Activated naive CD4-positive, alpha-beta T cell treated with anti-CD3 and anti-CD28 coated beads for 36 hours (primary cell): Measurements from ENCODE around the gene SPN. TPM values are rescaled to one million over a fixed set of nuclear protein-coding genes. Genes with fewer than 3 reads are reported as not detected.
"Not testable (repeated sequence)": the region's sequence is repeated elsewhere in the genome, so short reads cannot be mapped to it uniquely, and the experiment has no call there.

Experiments used
- CTCF ChIA-PET: fragments of 350-600 bp; sonication (Branson Sonifier 250); formaldehyde crosslinking; loops from one replicate; lab custom pipeline; 2021; ENCODE audit warnings: antibody characterized with exemption; lab: Charles Lee
- DNase-seq: peaks from one replicate; pipeline ENCODE4 v3.0.0-alpha.2; 2020
- H3K27ac Mint-ChIP-seq: one replicate; pipeline ENCODE4 v1.8.0; 2021; ENCODE audit warnings: mild to moderate bottlenecking, mixed read lengths
- H3K27me3 Mint-ChIP-seq: one replicate; pipeline ENCODE4 v1.8.0; 2021; ENCODE audit warnings: low read depth, mixed read lengths
- H3K36me3 Mint-ChIP-seq: one replicate; pipeline ENCODE4 v1.8.0; 2021; ENCODE audit warnings: low read depth, mixed read lengths
- H3K4me1 Mint-ChIP-seq: one replicate; pipeline ENCODE4 v1.8.0; 2021; ENCODE audit warnings: low read depth, mixed read lengths
- H3K4me3 Mint-ChIP-seq: one replicate; pipeline ENCODE4 v1.8.0; 2021; ENCODE audit warnings: mild to moderate bottlenecking, moderate library complexity, mixed read lengths
- H3K9me3 Mint-ChIP-seq: one replicate; pipeline ENCODE4 v1.8.0; 2021; ENCODE audit warnings: mixed read lengths
- intact Hi-C: fragments of 100-400 bp; cut with micrococcal nuclease; formaldehyde crosslinking; loops from one replicate; pipeline ENCODE4 v1.15.1; 2023
- total RNA-seq, 2 experiments: library from RNA; stranded (reverse); gene quantifications; one replicate each; pipeline ENCODE4 v1.2.3, GENCODE V29; 2021

SPN gene
- total RNA-seq, 2 experiments from 2014 or later, result 51.9 to 53.2 TPM

DNA sequence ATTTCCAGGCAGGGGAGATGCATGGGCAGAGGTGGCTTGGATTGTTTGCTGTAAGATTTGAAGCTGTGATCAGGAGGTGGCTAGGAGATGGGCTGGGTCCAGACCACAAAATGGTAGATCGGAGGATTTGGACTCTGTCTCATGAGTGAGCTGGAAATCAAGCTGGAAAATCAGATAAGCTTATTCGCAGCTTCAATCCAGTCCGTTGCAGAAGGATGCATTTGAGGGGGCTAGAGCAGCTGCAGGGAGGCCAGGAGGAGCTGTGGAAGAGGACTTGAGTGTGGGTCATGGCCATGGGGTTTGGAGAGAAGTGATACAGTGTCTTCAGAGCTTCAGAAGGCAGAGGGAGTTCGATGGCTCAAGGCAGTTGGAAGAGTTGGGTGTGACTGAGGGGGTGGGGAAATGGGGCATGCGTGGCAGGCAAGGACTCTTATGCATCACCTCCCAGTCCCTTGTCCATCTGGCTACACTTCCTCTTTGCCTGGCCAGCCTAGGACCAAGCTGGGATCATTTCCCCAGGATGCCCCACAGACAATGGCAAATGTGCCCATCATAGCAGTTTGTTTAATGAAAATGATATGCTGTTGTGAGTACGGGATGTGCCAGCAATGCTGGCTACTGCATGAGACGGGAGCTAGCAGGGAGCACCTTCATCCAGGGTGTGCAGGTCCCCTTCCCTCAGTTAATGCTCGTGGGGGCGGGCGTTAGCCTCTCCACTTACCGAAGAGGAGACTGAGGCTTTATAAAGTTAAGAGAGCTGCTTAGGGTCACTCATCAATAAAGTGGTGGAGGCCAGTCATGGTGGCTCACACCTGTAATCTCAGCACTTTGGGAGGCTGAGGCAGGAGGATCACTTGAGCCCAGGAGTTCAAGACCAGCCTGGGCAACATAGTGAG lies 36.5 kb downstream of the SPN start:
- Mint-ChIP-seq H3K27ac (no peak overlapping the region), H3K4me3 (no peak overlapping the region), H3K36me3 (no peaks in the 10 kb centered on the region), H3K4me1 (peaks cover 29% of the 10 kb centered on the region), H3K9me3 (no peaks in the 10 kb centered on the region), H3K27me3 (no peaks in the 10 kb centered on the region)
- intact Hi-C loops, result loop anchor here (1.0 to 2.0 kb wide), 7 partner anchors 22 to 322 kb away; partner anchors contain the start of genes CDIPT, KIF22 and PAGR1
- CTCF ChIA-PET, result interaction anchor here (0.7 to 5.5 kb wide), 32 partner anchors 8 to 357 kb away, joined by 3 to 72 read pairs (median 5); partner anchors contain the start of genes C16orf92, INO80E, KIF22 and PAGR1
- no peak for DNase-seq

DNA sequence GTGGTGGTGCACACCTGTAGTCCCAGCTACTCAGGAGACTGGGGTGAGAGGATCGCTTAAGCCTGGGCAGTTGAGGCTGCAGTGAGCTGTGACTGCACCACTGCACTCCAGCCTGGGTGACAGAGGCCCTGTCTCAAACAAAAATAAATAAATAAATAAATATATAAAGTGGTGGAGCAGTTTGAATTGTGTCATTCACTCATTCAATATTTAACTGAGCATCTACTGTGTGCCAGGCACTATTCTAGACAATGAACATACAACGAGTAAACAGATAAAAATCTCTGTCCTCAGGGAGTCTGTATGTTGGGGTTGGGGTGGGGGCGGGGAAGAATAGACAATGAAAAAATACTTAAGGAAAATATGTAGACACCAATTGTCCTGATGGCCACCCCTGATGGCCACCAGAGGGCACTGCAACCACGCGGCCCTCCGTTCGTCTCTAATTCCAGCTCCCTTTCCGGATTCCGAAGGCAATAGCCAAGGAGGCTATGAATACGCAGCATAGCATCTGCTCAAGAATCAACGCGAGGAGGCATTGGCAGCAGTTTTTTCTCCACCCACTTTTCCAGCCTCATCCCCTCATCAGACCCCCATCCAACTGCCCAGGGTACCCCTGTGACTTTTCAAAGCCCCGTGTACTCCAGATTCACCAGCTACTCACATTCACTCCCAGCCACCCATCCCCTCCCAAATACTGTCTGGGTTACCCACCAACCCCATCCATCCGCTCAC lies 37.4 kb downstream of the SPN start:
- intact Hi-C loops, result loop anchor here (1.0 to 2.0 kb wide), 7 partner anchors 21 to 321 kb away; partner anchors contain the start of genes CDIPT, KIF22 and PAGR1

DNA sequence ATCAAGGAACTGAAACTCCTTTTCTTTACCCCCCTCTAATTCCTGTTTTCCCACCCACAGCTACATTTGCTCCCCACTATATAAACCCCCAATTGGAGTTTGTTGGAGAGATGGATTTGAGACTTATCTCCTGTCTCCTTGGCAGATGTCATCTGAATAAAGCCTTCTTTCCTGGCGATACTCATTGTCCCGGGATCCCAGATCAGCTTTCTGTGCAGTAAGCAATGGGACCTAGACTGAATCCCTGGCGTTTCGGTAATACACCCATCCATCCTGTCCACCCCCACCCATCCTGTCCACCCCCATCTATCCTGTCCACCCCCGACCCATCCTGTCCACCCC lies 38.1 kb downstream of the SPN start:
- H3K4me3 Mint-ChIP-seq, result no peak overlapping the region
- H3K36me3 Mint-ChIP-seq, result no peaks in the 10 kb centered on the region
- intact Hi-C loops, result loop anchor here (1.0 to 2.0 kb wide), 2 partner anchors 9 to 32 kb away; no protein-coding TSS in a partner anchor
- peaks cover 29% of the 10 kb centered on the region for H3K4me1 Mint-ChIP-seq
- CTCF ChIA-PET, result interaction anchor here (0.7 to 5.5 kb wide), 30 partner anchors 8 to 356 kb away, joined by 3 to 72 read pairs (median 4); partner anchors contain the start of genes KIF22, PAGR1, QPRT and TLCD3B
- H3K9me3 Mint-ChIP-seq, result no peaks in the 10 kb centered on the region
- H3K27ac Mint-ChIP-seq, result no peak overlapping the region
- H3K27me3 Mint-ChIP-seq, result no peaks in the 10 kb centered on the region
- DNase-seq, result no peak

More for the DNA sequence above, 37.4 kb downstream of the SPN start:
- peak overlapping the region; percentile 13 for H3K27ac Mint-ChIP-seq
- no peaks in the 10 kb centered on the region for H3K27me3 Mint-ChIP-seq
- H3K9me3 Mint-ChIP-seq, result no peaks in the 10 kb centered on the region
- no peak overlapping the region for H3K4me3 Mint-ChIP-seq
- CTCF ChIA-PET, result interaction anchor here (0.7 to 5.5 kb wide), 38 partner anchors 9 to 357 kb away, joined by 3 to 72 read pairs (median 4); partner anchors contain the start of genes C16orf92, DOC2A, KIF22 and PAGR1
- peaks cover 29% of the 10 kb centered on the region for H3K4me1 Mint-ChIP-seq
- DNase-seq, result peak; percentile 84
- no peaks in the 10 kb centered on the region for H3K36me3 Mint-ChIP-seq

DNA sequence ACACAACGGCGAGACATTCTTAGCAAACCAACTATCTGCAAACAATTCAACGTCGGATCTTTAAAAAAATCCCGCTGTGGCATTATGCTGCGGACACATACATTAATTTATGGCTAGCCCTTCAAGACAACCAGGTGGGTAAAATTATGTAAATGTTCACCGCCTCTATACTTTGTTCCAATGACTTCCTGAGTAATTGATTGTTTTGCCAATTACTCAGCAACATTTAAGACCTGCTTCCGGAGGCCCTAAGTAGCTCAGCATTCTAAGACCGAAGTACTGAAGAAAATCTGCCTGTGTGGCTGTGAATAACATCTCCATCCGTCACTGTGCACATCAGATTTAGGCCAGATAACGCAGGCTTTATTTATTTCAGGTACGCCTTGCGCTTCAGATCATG lies 39.2 kb downstream of the SPN start:
- Mint-ChIP-seq H3K27ac (peak overlapping the region; percentile 83), H3K36me3 (no peaks in the 10 kb centered on the region), H3K4me1 (peaks cover 29% of the 10 kb centered on the region), H3K4me3 (peak overlapping the region; percentile 52), H3K27me3 (no peaks in the 10 kb centered on the region), H3K9me3 (no peaks in the 10 kb centered on the region)
- DNase-seq, result peak; percentile 33
- intact Hi-C loops, result no loop called here
- CTCF ChIA-PET, result interaction anchor here (0.6 to 5.5 kb wide), 17 partner anchors 8 to 330 kb away, joined by 3 to 72 read pairs (median 5); partner anchors contain the start of genes INO80E, KIF22 and QPRT

DNA sequence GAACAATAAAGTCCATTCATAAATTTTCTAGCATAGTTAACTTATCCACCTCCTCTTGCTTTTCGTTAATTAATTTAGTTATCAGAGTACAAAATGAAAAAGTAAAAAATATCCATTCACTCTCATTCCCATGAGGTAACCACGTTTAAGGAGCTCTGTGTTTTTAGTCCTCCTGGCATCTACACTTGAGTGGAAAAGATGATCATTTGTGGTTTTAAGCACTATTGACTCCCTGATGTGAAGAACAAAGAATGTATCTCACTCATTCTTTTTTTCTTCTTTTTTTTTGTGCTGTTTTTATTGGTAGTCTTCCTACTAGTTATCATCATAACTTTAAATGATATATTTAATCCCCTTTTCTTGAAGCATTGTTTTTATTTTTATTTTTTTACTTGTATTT lies 42.0 kb downstream of the SPN start:
- Mint-ChIP-seq H3K9me3 (no peaks in the 10 kb centered on the region), H3K27ac (no peak overlapping the region), H3K4me1 (peaks cover 34% of the 10 kb centered on the region), H3K36me3 (no peaks in the 10 kb centered on the region), H3K27me3 (no peaks in the 10 kb centered on the region), H3K4me3 (no peak overlapping the region)
- no peak for DNase-seq
- CTCF ChIA-PET, result interaction anchor here (0.7 to 1.9 kb wide), 6 partner anchors 16 to 158 kb away, joined by 3 to 6 read pairs (median 4); partner anchors contain the start of genes CDIPT and KIF22
- intact Hi-C loops, result no loop called here

DNA sequence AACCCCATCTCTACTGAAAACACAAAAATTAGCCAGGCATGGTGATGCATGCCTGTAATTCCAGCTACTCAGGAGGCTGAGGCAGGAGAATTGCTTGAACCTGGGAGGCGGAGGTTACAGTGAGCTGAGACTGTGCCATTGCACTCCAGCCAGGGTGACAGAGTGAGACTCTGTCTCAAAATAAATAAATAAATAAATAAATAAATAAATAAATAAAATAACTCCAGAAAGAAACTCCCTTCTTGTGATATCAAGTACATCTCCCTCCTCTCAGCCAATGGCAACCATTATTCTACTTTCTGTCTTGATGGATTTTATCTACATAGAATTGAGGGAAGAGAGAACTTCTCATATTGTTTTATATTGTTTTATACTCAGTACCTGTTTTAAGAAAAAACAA lies 44.1 kb downstream of the SPN start:
- H3K27me3 Mint-ChIP-seq, H3K36me3 Mint-ChIP-seq, H3K4me3 Mint-ChIP-seq, CTCF ChIA-PET, H3K9me3 Mint-ChIP-seq, H3K27ac Mint-ChIP-seq, intact Hi-C loops, DNase-seq: not testable (repeated sequence)
- peaks cover 25% of the 10 kb centered on the region for H3K4me1 Mint-ChIP-seq

DNA sequence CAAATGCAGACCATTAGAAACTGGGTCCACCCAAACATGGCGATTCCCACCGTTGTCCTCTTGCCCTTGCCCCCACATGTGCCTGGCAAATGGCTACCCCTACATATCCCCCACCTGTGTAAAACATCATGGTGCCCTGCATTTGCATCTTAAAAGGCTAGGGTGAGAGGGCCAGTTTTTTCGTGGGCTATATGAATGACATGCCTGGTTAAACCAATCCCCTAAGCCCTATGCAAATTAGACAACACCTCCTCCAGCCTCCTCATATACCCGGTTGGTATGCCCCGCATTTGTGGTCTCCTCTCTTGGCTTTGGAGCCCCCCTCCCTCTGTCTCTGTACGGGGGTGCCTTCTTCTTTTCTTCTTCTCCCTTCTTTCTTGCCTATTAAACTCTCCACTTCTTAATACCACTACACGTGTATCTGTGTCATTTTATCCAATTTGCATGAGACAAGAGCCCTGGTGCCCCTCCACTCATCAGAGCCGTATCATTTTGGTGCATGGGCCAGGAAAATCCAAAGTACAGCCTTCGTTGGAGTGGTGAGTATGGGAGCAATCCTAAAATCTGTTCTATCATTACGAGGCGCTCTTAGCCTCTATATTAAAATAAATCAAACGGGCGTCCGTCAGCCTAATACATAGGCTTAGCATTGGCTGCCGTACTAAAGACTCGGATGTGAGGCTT lies 46.0 kb downstream of the SPN start:
- intact Hi-C loops, result no loop called here
- no peak overlapping the region for H3K4me3 Mint-ChIP-seq
- no peaks in the 10 kb centered on the region for H3K36me3 Mint-ChIP-seq
- no peaks in the 10 kb centered on the region for H3K27me3 Mint-ChIP-seq
- peaks cover 14% of the 10 kb centered on the region for H3K4me1 Mint-ChIP-seq
- no peak overlapping the region for H3K27ac Mint-ChIP-seq
- CTCF ChIA-PET, result interaction anchor here (0.6 to 1.1 kb wide), 3 partner anchors 8 to 139 kb away, joined by 3 to 4 read pairs (median 4); no protein-coding TSS in a partner anchor
- H3K9me3 Mint-ChIP-seq, result no peaks in the 10 kb centered on the region
- no peak for DNase-seq

DNA sequence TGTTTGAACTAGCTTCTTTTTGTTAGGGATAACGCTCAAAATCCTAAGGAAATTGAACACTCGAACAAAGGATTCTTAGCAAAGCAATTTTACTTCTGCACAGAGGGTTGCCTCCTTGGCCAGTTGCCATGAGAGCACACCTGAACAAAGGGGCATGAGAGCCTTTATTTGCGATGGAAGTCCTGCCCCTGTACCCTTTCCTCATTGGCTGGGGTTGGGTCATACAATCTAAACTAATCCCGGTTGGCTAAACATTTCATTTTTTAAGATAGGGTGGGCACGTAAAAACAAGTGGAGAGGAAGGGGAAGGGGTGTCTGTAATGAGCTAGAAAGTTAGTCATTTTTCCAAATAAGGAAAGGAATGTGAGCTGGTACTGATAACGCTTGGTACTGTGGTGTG lies 46.6 kb downstream of the SPN start:
- Mint-ChIP-seq H3K4me1 (peaks cover 15% of the 10 kb centered on the region), H3K27ac (peak overlapping the region; percentile 20)
- H3K27me3 Mint-ChIP-seq, H3K4me3 Mint-ChIP-seq, H3K9me3 Mint-ChIP-seq, H3K36me3 Mint-ChIP-seq, DNase-seq: not testable (repeated sequence)
- intact Hi-C loops, result loop anchor here (1.0 kb wide), 2 partner anchors 8 to 68 kb away; no protein-coding TSS in a partner anchor
- CTCF ChIA-PET, result interaction anchor here (0.6 to 1.0 kb wide), 3 partner anchors 8 to 75 kb away, joined by 3 to 4 read pairs (median 3); no protein-coding TSS in a partner anchor

DNA sequence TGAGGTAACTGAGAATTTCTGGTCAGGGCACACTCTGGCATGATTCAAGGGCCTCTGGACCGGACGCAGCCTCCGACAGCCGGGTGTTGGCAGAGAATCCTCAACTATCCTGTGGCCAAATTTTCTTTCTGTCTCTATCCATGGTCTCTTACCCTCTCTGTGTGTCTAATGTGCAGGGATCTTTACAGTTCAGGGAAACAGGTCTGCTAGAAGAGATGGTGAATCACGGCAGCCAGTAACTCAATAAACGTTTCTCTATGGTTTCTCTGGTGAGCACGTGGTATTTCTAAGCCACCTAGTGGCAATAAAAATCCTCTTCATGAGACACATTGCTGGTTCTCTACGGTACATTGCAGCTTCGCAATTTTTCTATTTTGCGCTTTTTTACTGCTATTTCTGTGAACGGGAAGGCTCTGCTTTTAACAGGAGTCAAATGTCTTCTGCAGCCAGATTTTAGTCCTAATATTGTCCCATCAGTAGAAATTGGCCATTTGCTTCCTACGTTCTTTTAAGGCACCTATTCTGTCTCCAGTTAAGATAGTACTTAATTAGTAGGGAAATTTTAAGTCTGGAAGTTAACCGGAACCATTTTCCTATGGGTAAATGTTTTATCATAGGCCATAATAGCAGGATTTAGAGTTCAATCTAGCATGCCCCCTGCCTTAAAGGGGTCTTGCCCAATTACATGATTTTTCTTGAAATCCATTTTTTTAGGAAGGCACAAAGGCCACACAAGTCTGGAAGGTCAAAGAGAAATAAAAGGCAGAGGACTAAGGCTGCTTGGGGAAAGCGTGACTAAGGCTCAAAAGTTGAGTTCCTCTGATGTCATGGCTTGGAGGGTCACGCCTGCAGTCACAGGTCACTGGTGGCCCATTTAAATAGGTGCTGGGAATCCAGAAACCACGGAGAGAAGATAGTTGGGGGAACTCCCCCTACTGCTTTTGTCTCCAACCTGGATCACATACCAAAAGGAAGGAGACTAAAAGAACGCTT lies 47.5 kb downstream of the SPN start:
- DNase-seq, result peak; percentile 64
- CTCF ChIA-PET, result interaction anchor here (1.0 to 1.3 kb wide), 3 partner anchors 9 to 19 kb away, joined by 3 to 6 read pairs (median 3); no protein-coding TSS in a partner anchor
- no peaks in the 10 kb centered on the region for H3K36me3 Mint-ChIP-seq
- H3K4me3 Mint-ChIP-seq, result no peak overlapping the region
- intact Hi-C loops, result loop anchor here (1.0 kb wide), 2 partner anchors 9 to 69 kb away; no protein-coding TSS in a partner anchor
- no peaks in the 10 kb centered on the region for H3K9me3 Mint-ChIP-seq
- peak overlapping the region; percentile 20 for H3K27ac Mint-ChIP-seq
- H3K27me3 Mint-ChIP-seq, result no peaks in the 10 kb centered on the region
- peaks cover 15% of the 10 kb centered on the region for H3K4me1 Mint-ChIP-seq

DNA sequence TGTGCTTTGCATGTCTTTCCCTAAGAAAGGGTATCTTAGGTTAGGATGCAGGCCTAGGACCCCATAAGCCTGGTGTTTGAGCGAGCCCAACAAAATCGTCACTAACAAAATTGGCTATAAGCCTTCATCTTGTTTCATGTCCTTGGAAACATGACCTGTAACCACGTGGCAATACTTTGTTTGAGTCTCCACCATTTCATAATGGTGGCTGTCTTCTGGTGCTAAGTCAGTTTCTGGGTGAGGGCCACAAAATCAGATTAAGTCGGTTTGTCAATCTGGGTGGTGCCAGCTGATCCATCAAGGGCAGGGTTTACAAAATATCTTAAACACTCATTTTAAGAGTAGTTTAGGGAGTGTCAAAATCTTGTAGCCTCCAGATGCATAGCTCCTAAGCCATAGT lies 49.8 kb downstream of the SPN start:
- intact Hi-C loops, result no loop called here
- H3K4me1 Mint-ChIP-seq, result peaks cover 15% of the 10 kb centered on the region
- H3K27ac Mint-ChIP-seq, result no peak overlapping the region
- DNase-seq, result no peak
- CTCF ChIA-PET, result interaction anchor here (0.6 to 1.0 kb wide), 2 partner anchors 17 to 42 kb away, joined by 3 to 4 read pairs; no protein-coding TSS in a partner anchor
- H3K27me3 Mint-ChIP-seq, result no peaks in the 10 kb centered on the region
- no peaks in the 10 kb centered on the region for H3K36me3 Mint-ChIP-seq
- H3K9me3 Mint-ChIP-seq, result no peaks in the 10 kb centered on the region
- no peak overlapping the region for H3K4me3 Mint-ChIP-seq
